AG09309 (cell line): ENCODE measurements around the gene PPP1R27.

ENCODE experiments used
- DNase-seq: peaks from one replicate; pipeline ENCODE4 v3.0.0-alpha.2; 2010; ENCODE audit warnings: low read depth
- H3K4me3 ChIP-seq: 2 replicates; pipeline ENCODE4 v1.5.1; 2011; ENCODE audit warnings: mild to moderate bottlenecking, low read depth, low read length, moderate library complexity; ENCODE audit not compliant: control insufficient read depth
- CTCF ChIP-seq: IDR thresholded peaks from 2 replicates; pipeline ENCODE4 v1.5.1; 2011; ENCODE audit warnings: mild to moderate bottlenecking, low read depth, low read length, inconsistent platforms; ENCODE audit not compliant: insufficient read depth, control insufficient read depth; ENCODE audit errors: missing control alignments

PPP1R27 gene

GRCh38 chr17:81867170-81867990 lies 32.5 kb upstream of the PPP1R27 start:
- no peak for DNase-seq
- no peak for TF ChIP-seq CTCF

GRCh38 chr17:81866440-81867169 lies 31.8 kb upstream of the PPP1R27 start:
- H3K4me3 ChIP-seq: no peak overlapping the region
- TF ChIP-seq CTCF: no peak
- no peak for DNase-seq

More at GRCh38 chr17:81867170-81867990, 32.5 kb upstream of the PPP1R27 start:
- no peak overlapping the region for H3K4me3 ChIP-seq

GRCh38 chr17:81865733-81866439 lies 31.0 kb upstream of the PPP1R27 start:
- H3K4me3 ChIP-seq: no peak overlapping the region
- no peak for TF ChIP-seq CTCF
- no peak for DNase-seq

GRCh38 chr17:81865358-81865732 lies 30.5 kb upstream of the PPP1R27 start:
- no peak for DNase-seq
- no peak for TF ChIP-seq CTCF
- no peak overlapping the region for H3K4me3 ChIP-seq

- no peak for DNase-seq
Measured at GRCh38 chr17:81863833-81864768, 29.3 kb upstream of the PPP1R27 start.

More at GRCh38 chr17:81863833-81864768, 29.3 kb upstream of the PPP1R27 start:
- H3K4me3 ChIP-seq: no peak overlapping the region
- TF ChIP-seq CTCF: no peak
